ENCODE data around the gene USP34.
"Not testable (repeated sequence)": the region's sequence is repeated elsewhere in the genome, so short reads cannot be mapped to it uniquely, and the experiment has no call there.

USP34 gene, protein sequence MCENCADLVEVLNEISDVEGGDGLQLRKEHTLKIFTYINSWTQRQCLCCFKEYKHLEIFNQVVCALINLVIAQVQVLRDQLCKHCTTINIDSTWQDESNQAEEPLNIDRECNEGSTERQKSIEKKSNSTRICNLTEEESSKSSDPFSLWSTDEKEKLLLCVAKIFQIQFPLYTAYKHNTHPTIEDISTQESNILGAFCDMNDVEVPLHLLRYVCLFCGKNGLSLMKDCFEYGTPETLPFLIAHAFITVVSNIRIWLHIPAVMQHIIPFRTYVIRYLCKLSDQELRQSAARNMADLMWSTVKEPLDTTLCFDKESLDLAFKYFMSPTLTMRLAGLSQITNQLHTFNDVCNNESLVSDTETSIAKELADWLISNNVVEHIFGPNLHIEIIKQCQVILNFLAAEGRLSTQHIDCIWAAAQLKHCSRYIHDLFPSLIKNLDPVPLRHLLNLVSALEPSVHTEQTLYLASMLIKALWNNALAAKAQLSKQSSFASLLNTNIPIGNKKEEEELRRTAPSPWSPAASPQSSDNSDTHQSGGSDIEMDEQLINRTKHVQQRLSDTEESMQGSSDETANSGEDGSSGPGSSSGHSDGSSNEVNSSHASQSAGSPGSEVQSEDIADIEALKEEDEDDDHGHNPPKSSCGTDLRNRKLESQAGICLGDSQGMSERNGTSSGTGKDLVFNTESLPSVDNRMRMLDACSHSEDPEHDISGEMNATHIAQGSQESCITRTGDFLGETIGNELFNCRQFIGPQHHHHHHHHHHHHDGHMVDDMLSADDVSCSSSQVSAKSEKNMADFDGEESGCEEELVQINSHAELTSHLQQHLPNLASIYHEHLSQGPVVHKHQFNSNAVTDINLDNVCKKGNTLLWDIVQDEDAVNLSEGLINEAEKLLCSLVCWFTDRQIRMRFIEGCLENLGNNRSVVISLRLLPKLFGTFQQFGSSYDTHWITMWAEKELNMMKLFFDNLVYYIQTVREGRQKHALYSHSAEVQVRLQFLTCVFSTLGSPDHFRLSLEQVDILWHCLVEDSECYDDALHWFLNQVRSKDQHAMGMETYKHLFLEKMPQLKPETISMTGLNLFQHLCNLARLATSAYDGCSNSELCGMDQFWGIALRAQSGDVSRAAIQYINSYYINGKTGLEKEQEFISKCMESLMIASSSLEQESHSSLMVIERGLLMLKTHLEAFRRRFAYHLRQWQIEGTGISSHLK (N-terminal part only)

GRCh38 chr2:61470965-61471904 lies at the start of gene USP34:
Gene USP34 (minus strand): TSS chr2:61471087. CDS start chr2:61470692, 395 bp downstream.
- in situ Hi-C loops (cut with MboI; ENCODE audit: low sequenced_read_pairs): no loop called here

DNA sequence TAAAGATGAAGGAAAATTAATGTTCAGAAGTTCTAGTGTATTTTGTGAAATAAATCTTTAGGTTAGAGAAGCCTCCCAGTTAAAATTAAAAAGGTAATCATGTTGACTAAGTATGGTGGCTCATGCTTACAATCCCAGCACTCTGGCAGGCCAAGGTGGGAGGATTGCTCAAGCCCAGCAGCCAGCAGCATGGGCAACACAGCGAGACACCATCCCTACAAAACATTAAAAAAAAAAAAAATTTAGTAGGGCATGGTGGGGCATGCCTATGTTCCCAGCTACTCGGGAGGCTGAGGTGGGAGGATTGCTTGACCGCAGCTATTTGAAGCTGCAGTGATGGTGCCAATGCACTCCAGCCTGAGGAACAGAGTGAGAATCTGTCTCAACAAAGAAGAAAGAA lies 49.4 kb upstream of the USP34 start:
- in situ Hi-C loops (cut with MboI; ENCODE audit: low sequenced_read_pairs): no loop called here

DNA sequence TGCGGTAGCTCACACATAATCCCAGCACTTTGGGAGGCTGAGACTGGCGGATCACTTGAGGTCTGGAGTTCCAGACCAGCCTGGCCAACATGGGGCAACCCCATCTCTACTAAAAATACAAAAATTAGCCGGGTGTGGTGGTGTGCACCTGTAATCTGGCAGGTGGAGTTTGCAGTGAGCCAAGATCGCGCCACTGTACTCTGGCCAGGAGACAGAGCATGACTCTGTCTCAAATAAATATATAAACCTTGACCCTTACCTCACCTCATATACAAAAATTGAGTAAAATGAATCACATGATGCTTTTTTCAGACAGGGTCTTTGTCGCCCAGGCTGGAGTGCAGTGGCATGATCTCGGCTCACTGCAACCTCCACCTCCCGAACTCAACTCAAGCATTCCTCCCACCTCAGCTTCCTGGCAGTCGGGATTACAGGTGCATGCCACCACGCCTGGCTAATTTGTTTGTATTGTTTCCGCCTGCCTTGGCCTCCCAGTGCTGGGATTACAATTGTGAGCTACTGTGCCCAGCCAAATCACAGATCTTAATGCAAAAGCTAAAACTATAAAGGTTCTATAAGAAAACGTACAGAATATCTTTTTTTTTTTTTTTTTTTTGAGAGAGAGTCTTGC lies 42.0 kb upstream of the USP34 start:
- in situ Hi-C loops (cut with MboI; ENCODE audit: low sequenced_read_pairs): no loop called here

- in situ Hi-C loops (cut with MboI; ENCODE audit: low sequenced_read_pairs): no loop called here
These were observed 40.1 kb upstream of the USP34 start for GRCh38 chr2:61510674-61511671.

GRCh38 chr2:61504949-61505348 lies 34.1 kb upstream of the USP34 start:
- in situ Hi-C loops (cut with MboI; ENCODE audit: low sequenced_read_pairs): no loop called here

- in situ Hi-C loops (cut with MboI; ENCODE audit: low sequenced_read_pairs): no loop called here
These were observed 28.2 kb upstream of the USP34 start for GRCh38 chr2:61499060-61499459.

DNA sequence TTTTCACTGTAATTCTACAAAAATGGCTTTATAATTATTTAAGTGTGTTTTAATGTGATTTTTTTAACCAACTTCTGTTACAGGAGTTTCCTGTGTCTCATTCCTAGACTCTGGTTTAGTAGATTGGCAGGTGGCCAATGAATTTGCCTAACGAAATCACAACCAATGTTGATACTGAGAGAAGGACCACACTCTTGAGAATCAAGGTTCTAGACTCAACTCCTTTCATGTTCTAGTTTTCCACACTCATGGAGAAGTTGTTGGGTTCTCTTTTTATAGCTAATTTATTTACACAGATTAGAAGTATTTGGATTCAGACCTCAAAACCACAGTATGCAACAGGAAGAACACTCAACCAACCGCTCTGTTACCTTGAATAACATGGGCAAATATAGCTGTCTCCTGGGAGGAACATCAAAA lies 22.6 kb upstream of the USP34 start:
- in situ Hi-C loops (cut with MboI; ENCODE audit: low sequenced_read_pairs): no loop called here

DNA sequence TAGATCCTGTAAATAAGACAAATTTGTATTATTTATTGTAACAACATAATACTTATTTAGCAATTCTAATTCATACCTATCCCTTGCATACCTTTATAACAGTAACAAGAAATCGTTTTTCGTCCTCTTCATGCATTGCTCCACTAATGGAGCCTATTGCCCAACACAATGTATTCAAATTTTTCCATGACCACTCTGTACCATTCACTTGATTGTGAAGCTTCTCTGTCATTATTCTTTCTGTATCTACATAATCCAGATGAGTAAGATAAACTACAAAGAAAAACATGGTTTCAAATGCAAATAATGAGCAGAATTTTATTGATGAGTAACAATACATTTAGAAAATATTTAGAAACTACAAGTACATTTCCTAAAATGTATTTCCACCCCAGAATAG lies 21.6 kb upstream of the USP34 start:
- in situ Hi-C loops (cut with MboI; ENCODE audit: low sequenced_read_pairs): no loop called here

GRCh38 chr2:61485281-61485680 lies 14.4 kb upstream of the USP34 start:
- in situ Hi-C loops (cut with MboI; ENCODE audit: low sequenced_read_pairs): no loop called here

- in situ Hi-C loops (cut with MboI; ENCODE audit: low sequenced_read_pairs): no loop called here
These were observed 7.2 kb upstream of the USP34 start for GRCh38 chr2:61478086-61478485.

- in situ Hi-C loops (cut with MboI; ENCODE audit: low sequenced_read_pairs): not testable (repeated sequence)
These were observed 6.2 kb upstream of the USP34 start for GRCh38 chr2:61476929-61477589.

DNA sequence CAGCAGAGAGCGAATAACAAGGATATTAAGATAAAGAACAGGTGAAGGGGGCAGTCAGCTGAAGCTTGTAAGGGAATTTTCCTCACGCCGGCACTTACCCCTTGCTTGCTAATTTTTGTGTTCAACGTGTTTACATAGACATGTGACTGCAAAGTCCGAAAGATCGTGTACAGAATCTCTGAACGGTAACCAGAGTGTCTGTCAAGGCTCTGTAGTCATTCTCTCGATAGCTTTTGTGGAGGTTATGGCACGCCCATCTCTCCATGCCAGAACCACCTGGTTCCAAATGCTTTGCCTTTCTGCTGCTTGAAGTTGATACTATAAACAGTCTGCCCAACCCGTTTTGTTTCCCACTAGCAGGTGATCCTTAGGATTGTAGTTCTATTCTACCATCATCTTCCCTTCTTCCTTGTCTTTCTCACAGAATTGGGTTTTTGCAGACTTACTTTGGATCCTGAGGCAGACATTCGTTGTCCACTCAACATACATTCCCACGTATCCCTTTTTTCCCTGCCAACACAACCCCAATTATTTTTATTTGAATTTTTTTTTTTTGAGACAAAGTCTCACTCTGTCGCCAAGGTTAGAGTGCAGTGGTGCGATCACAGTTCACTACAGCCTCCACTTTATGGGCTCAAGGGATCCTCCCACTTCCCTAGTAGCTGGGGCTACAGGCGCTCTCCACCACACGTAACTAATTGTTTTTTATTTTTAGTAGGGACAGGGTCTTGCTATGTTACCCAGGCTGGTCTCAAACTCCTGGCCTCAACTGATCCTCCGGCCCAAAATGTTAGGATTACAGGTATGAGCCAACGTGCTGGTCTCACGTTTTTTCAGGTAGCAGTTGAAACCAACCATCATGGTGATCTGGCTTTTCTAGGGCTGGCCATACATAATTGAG lies 1.3 kb upstream of the USP34 start:
- in situ Hi-C loops (cut with MboI; ENCODE audit: low sequenced_read_pairs): no loop called here

GRCh38 chr2:61470122-61470951 lies 550 bp downstream of the USP34 start:
- in situ Hi-C loops (cut with MboI; ENCODE audit: low sequenced_read_pairs): no loop called here

- in situ Hi-C loops (cut with MboI; ENCODE audit: low sequenced_read_pairs): no loop called here
These were observed 1.3 kb downstream of the USP34 start for GRCh38 chr2:61469424-61470121.

- in situ Hi-C loops (cut with MboI; ENCODE audit: low sequenced_read_pairs): not testable (repeated sequence)
These were observed 2.7 kb downstream of the USP34 start for GRCh38 chr2:61468231-61468630.

Data from HL-60/S4 treated with retinoic acid at 250 ng/mL for 4 days and 3 days (cell line).